Central memory CD8-positive, alpha-beta T cell (primary cell): ENCODE results near the gene UBXN2A.
"Not testable (repeated sequence)": the region's sequence is repeated elsewhere in the genome, so short reads cannot be mapped to it uniquely, and the experiment has no call there.

ENCODE experiments used
- ATAC-seq: fragments of 150-1000 bp; cut with Tn5 transposase; replicated peaks from 2 replicates; pipeline ENCODE4 v1.10.0; 2022; ENCODE audit warnings: mild to moderate bottlenecking, moderate FRiP score, moderate number of reproducible peaks; ENCODE audit not compliant: poor library complexity, severe bottlenecking; ENCODE audit errors: extremely low read depth
- DNase-seq, 2 donors: peaks; one replicate each; pipeline ENCODE4 v3.0.0; 2021; ENCODE audit warnings: low spot score in 2 of 2
- H3K27ac Mint-ChIP-seq: one replicate; pipeline ENCODE4 v1.8.0; 2022; ENCODE audit warnings: low read depth, mild to moderate bottlenecking, moderate library complexity, mixed read lengths
- H3K27me3 Mint-ChIP-seq: one replicate; pipeline ENCODE4 v1.8.0; 2022; ENCODE audit warnings: mixed read lengths
- H3K36me3 Mint-ChIP-seq: one replicate; pipeline ENCODE4 v1.8.0; 2022; ENCODE audit warnings: mild to moderate bottlenecking, moderate library complexity, mixed read lengths; ENCODE audit not compliant: insufficient read depth
- H3K4me1 Mint-ChIP-seq: one replicate; pipeline ENCODE4 v1.8.0; 2022; ENCODE audit warnings: mixed read lengths
- H3K4me3 Mint-ChIP-seq: one replicate; pipeline ENCODE4 v1.8.0; 2022; ENCODE audit warnings: mild to moderate bottlenecking, moderate library complexity, mixed read lengths
- H3K9me3 Mint-ChIP-seq: one replicate; pipeline ENCODE4 v1.8.0; 2022; ENCODE audit warnings: mixed read lengths

The UBXN2A gene

GRCh38 chr2:24009680-24010476, 69.6 kb downstream of the UBXN2A start, which contains the start of gene MFSD2B:
TSS of gene MFSD2B (plus strand) at chr2:24010085. CDS start at chr2:24010097, 12 bp downstream.
- DNase-seq (no peak), ATAC-seq (no peak)
- H3K9me3 Mint-ChIP-seq, result no peaks in the 10 kb centered on the region
- H3K27ac Mint-ChIP-seq, result no peak within 1 kb of the TSS
- peaks cover 27% of the 10 kb centered on the region for H3K27me3 Mint-ChIP-seq
- peaks cover 12% of the 10 kb centered on the region for H3K4me1 Mint-ChIP-seq
- no peak within 1 kb of the TSS for H3K4me3 Mint-ChIP-seq
- H3K36me3 Mint-ChIP-seq, result peaks cover 1% of the 10 kb centered on the region

- Mint-ChIP-seq H3K27ac (no peak overlapping the region), H3K4me3 (no peak overlapping the region), H3K27me3 (peaks cover 27% of the 10 kb centered on the region), H3K4me1 (peaks cover 12% of the 10 kb centered on the region), H3K36me3 (peaks cover 1% of the 10 kb centered on the region), H3K9me3 (no peaks in the 10 kb centered on the region)
- ATAC-seq (no peak), DNase-seq (no peak)
Measured at GRCh38 chr2:24010477-24011249, 70.4 kb downstream of the UBXN2A start.

DNA sequence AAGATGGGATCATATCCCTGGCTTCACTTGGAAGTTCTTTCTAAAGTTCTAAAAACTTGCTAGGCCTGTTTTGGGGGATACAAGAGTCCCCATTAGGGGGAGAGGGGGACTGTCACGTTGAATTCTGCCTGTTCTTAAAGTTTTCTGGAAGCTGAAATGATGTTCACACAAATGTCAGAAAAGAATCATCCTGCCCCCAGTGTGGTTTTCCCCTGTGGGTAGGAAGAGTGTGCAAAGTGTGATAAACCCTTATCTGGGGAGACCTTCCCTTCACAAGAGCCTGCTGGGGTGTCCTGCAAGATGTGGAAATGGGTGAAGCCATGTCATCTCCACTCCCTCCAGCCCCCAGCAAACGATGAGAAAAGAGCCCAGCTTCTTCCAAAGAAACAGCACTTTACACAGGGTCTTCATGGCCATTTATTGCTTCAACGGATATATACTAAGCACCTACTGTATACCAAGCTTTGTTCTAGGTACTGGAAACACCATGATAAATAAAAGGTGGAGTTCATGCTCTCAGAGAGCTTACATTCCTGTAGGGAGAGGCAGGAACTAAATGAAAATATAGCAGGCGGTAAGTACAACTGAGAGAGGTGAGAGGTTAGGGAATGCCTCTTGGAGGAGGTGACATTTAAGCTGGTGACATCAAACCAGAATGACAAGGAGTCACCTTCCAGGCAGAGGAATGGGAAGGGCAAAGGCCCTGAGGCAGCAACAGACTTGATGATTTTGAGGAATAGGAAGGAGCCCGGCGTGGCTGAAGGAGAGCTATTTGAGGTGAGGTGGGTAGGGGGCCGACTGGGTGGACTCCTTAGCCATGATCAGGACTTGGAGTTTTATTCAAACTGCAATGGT, 71.2 kb downstream of the UBXN2A start:
- Mint-ChIP-seq H3K4me1 (peaks cover 12% of the 10 kb centered on the region), H3K9me3 (no peaks in the 10 kb centered on the region), H3K27me3 (peaks cover 27% of the 10 kb centered on the region), H3K4me3 (no peak overlapping the region), H3K27ac (no peak overlapping the region), H3K36me3 (peaks cover 1% of the 10 kb centered on the region)
- DNase-seq (no peak), ATAC-seq (no peak)

GRCh38 chr2:24012521-24013188, 72.4 kb downstream of the UBXN2A start:
- Mint-ChIP-seq H3K9me3 (no peaks in the 10 kb centered on the region), H3K4me1 (peaks cover 12% of the 10 kb centered on the region), H3K36me3 (peaks cover 1% of the 10 kb centered on the region), H3K27ac (no peak overlapping the region), H3K27me3 (peaks cover 27% of the 10 kb centered on the region), H3K4me3 (no peak overlapping the region)
- DNase-seq (no peak), ATAC-seq (no peak)

DNA sequence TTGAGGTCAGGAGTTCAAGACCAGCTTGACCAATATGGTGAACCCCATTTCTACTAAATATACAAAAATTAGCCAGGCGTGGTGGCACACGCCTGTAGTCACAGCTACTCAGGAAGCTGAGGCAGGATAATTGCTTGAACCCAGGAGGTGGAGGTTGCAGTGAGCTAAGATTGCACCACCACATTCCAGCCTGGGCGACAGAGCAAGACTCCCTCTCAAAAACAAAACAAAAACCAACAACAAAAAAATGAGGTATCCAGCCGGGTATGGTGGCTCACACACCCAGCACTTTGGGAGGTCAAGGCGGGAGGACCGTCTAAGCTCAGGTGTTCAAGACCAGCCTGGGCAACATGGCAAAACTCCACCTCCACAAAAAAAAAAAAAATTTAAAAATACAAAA, 74.6 kb downstream of the UBXN2A start:
- not testable (repeated sequence) for H3K9me3 Mint-ChIP-seq, DNase-seq, H3K4me3 Mint-ChIP-seq, H3K27ac Mint-ChIP-seq, ATAC-seq, H3K36me3 Mint-ChIP-seq
- peaks cover 12% of the 10 kb centered on the region for H3K4me1 Mint-ChIP-seq
- H3K27me3 Mint-ChIP-seq, result peaks cover 27% of the 10 kb centered on the region

DNA sequence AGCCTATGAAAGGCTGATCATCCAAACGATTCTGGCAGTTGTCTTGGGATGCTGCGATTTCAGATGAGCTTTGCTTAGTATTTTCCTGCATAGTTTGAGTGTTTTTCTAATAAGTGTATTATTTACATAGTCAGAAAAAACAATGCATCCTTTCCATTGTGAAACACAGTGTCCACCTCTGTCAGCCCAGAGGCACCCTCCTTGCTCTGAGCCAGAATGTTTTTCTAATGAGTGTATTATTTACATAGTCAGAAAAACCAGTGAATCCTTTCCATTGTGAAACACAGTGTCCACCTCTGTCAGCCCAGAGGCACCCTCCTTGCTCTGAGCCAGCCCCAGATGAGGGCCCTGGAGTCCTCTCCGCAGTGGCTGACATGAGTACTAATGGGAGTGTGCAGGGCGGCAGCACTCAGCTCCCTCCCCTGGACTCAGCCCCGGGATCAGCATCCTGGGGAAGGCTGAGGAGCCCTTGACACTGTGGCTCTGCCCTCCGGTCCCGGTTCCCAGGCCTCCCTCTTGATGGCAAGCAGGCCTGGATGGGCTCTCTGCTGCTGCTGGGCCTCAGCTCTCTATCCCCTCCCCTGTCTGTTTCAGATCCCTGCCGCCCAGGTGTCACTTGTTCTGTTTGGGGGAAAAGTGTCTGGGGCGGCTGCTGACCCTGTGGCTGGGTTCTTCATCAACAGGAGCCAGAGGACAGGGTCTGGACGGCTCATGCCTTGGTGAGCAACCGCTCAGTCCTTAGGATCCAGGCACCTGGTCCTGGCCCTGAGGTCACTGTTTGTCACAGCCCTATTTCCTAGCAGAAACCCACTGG, 75.5 kb downstream of the UBXN2A start:
- peaks cover 24% of the 10 kb centered on the region for H3K27me3 Mint-ChIP-seq
- H3K4me1 Mint-ChIP-seq, result peaks cover 12% of the 10 kb centered on the region
- no peak overlapping the region for H3K4me3 Mint-ChIP-seq
- DNase-seq, result no peak
- no peak overlapping the region for H3K27ac Mint-ChIP-seq
- H3K36me3 Mint-ChIP-seq, result no peaks in the 10 kb centered on the region
- ATAC-seq, result no peak
- no peaks in the 10 kb centered on the region for H3K9me3 Mint-ChIP-seq

DNA sequence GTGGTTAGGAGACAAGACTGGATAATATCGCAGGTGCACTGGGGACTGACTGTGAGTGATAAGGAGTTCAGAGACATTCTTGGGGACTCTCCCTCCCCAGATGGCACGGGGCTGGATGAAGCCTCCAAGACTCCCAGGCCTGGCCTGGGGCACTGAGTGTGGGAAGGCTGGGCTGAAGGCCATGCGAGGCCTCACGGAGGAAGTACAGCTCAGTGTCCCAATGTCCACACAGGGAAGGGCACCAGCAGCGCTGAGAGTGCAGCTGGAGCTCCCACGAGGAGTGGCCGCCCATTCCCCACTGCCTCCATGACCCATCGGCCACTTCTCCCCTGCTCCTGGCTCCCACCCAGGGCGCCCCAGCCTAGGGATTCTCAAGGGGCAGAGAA, 76.1 kb downstream of the UBXN2A start:
- peaks cover 18% of the 10 kb centered on the region for H3K27me3 Mint-ChIP-seq
- no peak for ATAC-seq
- no peak overlapping the region for H3K4me3 Mint-ChIP-seq
- DNase-seq, result no peak
- peaks cover 6% of the 10 kb centered on the region for H3K4me1 Mint-ChIP-seq
- no peaks in the 10 kb centered on the region for H3K36me3 Mint-ChIP-seq
- no peak overlapping the region for H3K27ac Mint-ChIP-seq
- no peaks in the 10 kb centered on the region for H3K9me3 Mint-ChIP-seq

GRCh38 chr2:24016853-24017703, 76.8 kb downstream of the UBXN2A start:
- no peak overlapping the region for H3K27ac Mint-ChIP-seq
- H3K4me3 Mint-ChIP-seq, result no peak overlapping the region
- no peaks in the 10 kb centered on the region for H3K36me3 Mint-ChIP-seq
- ATAC-seq (no peak), DNase-seq (no peak)
- H3K4me1 Mint-ChIP-seq, result no peaks in the 10 kb centered on the region
- peaks cover 11% of the 10 kb centered on the region for H3K27me3 Mint-ChIP-seq
- H3K9me3 Mint-ChIP-seq, result no peaks in the 10 kb centered on the region

GRCh38 chr2:24017711-24018110, 77.4 kb downstream of the UBXN2A start:
- Mint-ChIP-seq H3K36me3 (no peaks in the 10 kb centered on the region), H3K27ac (peak overlapping the region; percentile 17), H3K9me3 (no peaks in the 10 kb centered on the region), H3K4me1 (no peaks in the 10 kb centered on the region), H3K4me3 (no peak overlapping the region), H3K27me3 (peaks cover 4% of the 10 kb centered on the region)
- ATAC-seq (no peak), DNase-seq (no peak)

- no peak for DNase-seq
- no peaks in the 10 kb centered on the region for H3K27me3 Mint-ChIP-seq
Measured at GRCh38 chr2:24018241-24018640, 78.0 kb downstream of the UBXN2A start.

DNA sequence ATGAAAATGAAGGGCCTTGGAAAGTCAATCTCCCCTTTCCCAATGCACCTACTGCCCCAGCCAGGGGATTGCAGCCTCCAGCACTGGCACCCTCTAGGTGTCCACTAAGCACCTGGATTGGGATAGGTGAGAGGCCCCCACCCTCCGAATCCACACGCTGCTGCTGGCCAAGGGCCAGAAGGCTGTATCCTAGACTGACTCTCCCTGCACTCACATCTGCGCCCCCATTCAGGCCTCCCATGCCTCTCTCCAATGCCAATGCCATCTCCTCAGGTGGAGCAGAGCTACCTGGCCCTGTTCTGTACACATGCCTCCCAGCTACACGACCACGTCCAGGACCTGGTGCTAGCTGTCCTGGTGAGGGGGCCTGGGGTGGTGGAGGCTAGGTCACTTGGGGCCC, 79.5 kb downstream of the UBXN2A start:
- no peak for ATAC-seq
- no peak overlapping the region for H3K27ac Mint-ChIP-seq
- H3K4me3 Mint-ChIP-seq, result no peak overlapping the region
- no peaks in the 10 kb centered on the region for H3K4me1 Mint-ChIP-seq
- no peak for DNase-seq
- no peaks in the 10 kb centered on the region for H3K27me3 Mint-ChIP-seq
- no peaks in the 10 kb centered on the region for H3K36me3 Mint-ChIP-seq
- no peaks in the 10 kb centered on the region for H3K9me3 Mint-ChIP-seq

More at GRCh38 chr2:24018241-24018640, 78.0 kb downstream of the UBXN2A start:
- no peak overlapping the region for H3K4me3 Mint-ChIP-seq
- no peak for ATAC-seq
- peak overlapping the region; percentile 17 for H3K27ac Mint-ChIP-seq
- H3K9me3 Mint-ChIP-seq, result no peaks in the 10 kb centered on the region
- H3K4me1 Mint-ChIP-seq, result no peaks in the 10 kb centered on the region
- no peaks in the 10 kb centered on the region for H3K36me3 Mint-ChIP-seq
